Ishikawa (cell line): Measurements from ENCODE around the gene ABCG1.

Source experiments
- CEBPB ChIP-seq: IDR thresholded peaks from 2 replicates; pipeline ENCODE4 v1.6.1; 2012
- CREB1 ChIP-seq: IDR thresholded peaks from 2 replicates; pipeline ENCODE4 v1.6.1; 2012; ENCODE audit warnings: low read depth
- EGR1 ChIP-seq: IDR thresholded peaks from 2 replicates; pipeline ENCODE4 v1.6.1; 2012
- EP300 ChIP-seq: IDR thresholded peaks from 2 replicates; pipeline ENCODE4 v1.6.1; 2012; ENCODE audit warnings: borderline replicate concordance
- FOXM1 ChIP-seq: IDR thresholded peaks from 2 replicates; pipeline ENCODE4 v1.6.1; 2012; ENCODE audit warnings: low read depth, borderline replicate concordance
- RAD21 ChIP-seq: IDR thresholded peaks from 2 replicates; pipeline ENCODE4 v1.6.1; 2012; ENCODE audit warnings: low read depth
- TAF1 ChIP-seq: IDR thresholded peaks from 2 replicates; pipeline ENCODE4 v1.6.1; 2012; ENCODE audit warnings: low read depth, mild to moderate bottlenecking
- TCF12 ChIP-seq: IDR thresholded peaks from 2 replicates; pipeline ENCODE4 v1.6.1; 2012; ENCODE audit warnings: low read depth
- TEAD4 ChIP-seq: IDR thresholded peaks from 2 replicates; pipeline ENCODE4 v1.6.1; 2012
- YY1 ChIP-seq: IDR thresholded peaks from 2 replicates; pipeline ENCODE4 v1.6.1; 2012; ENCODE audit warnings: low read depth
- ZBTB7A ChIP-seq: IDR thresholded peaks from 2 replicates; pipeline ENCODE4 v1.6.1; 2012; ENCODE audit warnings: low read depth
- TF ChIP-seq, protein P1 (sequence below): IDR thresholded peaks from 2 replicates; pipeline ENCODE4 v1.6.1; 2012
- TF ChIP-seq, protein P2 (sequence below): IDR thresholded peaks from 2 replicates; pipeline ENCODE4 v1.6.1; 2012
- TF ChIP-seq, protein P3 (sequence below): IDR thresholded peaks from 2 replicates; pipeline ENCODE4 v1.6.1; 2012; ENCODE audit warnings: low read depth, mild to moderate bottlenecking

DNA sequence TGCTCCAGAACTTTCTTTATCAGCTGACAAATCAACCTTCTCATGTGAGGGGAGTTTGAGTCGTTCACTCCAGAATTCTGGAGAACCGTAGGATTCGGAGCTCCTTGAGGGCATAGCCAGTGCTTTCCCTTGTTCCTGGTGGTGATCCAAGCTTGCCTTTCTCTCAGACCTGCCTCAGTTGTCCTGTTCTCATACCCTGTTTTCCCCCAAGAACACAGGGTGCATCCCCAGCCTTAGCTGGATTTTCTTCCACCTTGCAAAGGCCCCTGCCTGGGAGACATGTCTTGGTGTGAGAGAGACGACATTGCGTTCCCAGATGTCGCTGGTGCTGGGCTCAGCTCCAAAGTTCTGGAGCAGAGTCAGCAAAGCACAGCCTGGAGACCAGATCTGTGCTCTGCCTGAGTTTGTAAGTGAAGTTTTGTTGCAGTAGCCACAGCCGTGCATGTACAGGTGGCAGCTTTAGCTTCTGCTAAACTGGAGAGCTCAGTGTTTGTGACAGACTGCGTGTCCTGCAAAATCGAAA is 40.0 kb downstream of the ABCG1 start:
- TF ChIP-seq TAF1: no peak
- TF ChIP-seq, protein P1, sequence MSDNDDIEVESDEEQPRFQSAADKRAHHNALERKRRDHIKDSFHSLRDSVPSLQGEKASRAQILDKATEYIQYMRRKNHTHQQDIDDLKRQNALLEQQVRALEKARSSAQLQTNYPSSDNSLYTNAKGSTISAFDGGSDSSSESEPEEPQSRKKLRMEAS: no peak
- TF ChIP-seq, protein P2, sequence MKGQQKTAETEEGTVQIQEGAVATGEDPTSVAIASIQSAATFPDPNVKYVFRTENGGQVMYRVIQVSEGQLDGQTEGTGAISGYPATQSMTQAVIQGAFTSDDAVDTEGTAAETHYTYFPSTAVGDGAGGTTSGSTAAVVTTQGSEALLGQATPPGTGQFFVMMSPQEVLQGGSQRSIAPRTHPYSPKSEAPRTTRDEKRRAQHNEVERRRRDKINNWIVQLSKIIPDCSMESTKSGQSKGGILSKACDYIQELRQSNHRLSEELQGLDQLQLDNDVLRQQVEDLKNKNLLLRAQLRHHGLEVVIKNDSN: no peak
- no peak for TF ChIP-seq TCF12
- TF ChIP-seq FOXM1: no peak
- no peak for TF ChIP-seq CREB1
- no peak for TF ChIP-seq EP300
- TF ChIP-seq YY1: no peak
- TF ChIP-seq, protein P3, sequence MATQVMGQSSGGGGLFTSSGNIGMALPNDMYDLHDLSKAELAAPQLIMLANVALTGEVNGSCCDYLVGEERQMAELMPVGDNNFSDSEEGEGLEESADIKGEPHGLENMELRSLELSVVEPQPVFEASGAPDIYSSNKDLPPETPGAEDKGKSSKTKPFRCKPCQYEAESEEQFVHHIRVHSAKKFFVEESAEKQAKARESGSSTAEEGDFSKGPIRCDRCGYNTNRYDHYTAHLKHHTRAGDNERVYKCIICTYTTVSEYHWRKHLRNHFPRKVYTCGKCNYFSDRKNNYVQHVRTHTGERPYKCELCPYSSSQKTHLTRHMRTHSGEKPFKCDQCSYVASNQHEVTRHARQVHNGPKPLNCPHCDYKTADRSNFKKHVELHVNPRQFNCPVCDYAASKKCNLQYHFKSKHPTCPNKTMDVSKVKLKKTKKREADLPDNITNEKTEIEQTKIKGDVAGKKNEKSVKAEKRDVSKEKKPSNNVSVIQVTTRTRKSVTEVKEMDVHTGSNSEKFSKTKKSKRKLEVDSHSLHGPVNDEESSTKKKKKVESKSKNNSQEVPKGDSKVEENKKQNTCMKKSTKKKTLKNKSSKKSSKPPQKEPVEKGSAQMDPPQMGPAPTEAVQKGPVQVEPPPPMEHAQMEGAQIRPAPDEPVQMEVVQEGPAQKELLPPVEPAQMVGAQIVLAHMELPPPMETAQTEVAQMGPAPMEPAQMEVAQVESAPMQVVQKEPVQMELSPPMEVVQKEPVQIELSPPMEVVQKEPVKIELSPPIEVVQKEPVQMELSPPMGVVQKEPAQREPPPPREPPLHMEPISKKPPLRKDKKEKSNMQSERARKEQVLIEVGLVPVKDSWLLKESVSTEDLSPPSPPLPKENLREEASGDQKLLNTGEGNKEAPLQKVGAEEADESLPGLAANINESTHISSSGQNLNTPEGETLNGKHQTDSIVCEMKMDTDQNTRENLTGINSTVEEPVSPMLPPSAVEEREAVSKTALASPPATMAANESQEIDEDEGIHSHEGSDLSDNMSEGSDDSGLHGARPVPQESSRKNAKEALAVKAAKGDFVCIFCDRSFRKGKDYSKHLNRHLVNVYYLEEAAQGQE: no peak
- TF ChIP-seq RAD21: no peak
- TF ChIP-seq CEBPB: no peak
- TF ChIP-seq EGR1: no peak
- no peak for TF ChIP-seq ZBTB7A
- TF ChIP-seq TEAD4: no peak
